PFSK-1 (cell line): ENCODE results near the gene QRICH2.

Source experiments
- POLR2AphosphoS5 ChIP-seq: IDR thresholded peaks from 2 replicates; pipeline ENCODE4 v1.6.1; 2012; ENCODE audit warnings: low read depth, mild to moderate bottlenecking, control low read depth, low read length, moderate library complexity
- REST ChIP-seq, 2 experiments: IDR thresholded peaks; 2 replicates each; pipeline versions ENCODE4 v1.6.1 to v1.8.0; 2011 to 2012; ENCODE audit warnings: low read depth in 2 of 2, low read length in 2 of 2, control low read depth in 1 of 2, inconsistent platforms in 1 of 2, mild to moderate bottlenecking in 1 of 2, moderate library complexity in 1 of 2; ENCODE audit not compliant: insufficient read depth in 1 of 2
- SIN3A ChIP-seq: IDR thresholded peaks from 2 replicates; pipeline ENCODE4 v1.6.1; 2012; ENCODE audit warnings: mild to moderate bottlenecking, low read length, moderate library complexity, borderline replicate concordance; ENCODE audit not compliant: insufficient read depth
- TAF1 ChIP-seq: IDR thresholded peaks from 2 replicates; pipeline ENCODE4 v1.6.1; 2012; ENCODE audit warnings: low read length, control low read depth, borderline replicate concordance; ENCODE audit not compliant: insufficient read depth

DNA sequence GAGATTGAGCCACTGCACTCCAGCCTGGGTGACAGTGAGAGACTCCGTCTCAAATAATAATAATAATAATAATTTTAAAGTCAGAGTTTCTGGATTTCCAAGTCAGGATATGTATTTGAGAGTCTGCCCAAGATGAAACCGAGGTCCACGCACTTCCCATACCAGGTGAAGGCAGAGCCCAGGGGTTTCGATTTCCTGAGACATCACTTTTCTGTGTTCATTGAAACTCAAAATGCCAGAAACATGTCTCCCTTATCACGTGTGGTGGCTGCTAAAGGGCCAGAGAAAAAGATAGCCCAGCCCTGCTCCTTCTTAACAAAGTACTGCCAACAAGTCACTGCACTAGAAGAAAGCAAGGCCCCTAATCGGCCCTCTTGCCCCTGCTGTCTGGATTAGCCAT, 57.9 kb downstream of the QRICH2 start:
- no peak for TF ChIP-seq SIN3A
- no peak for TF ChIP-seq REST (IDR thresholded peaks at IDR 0.05; ENCODE audit: insufficient read depth in 1 of 2, low read depth in 2 of 2, low read length in 2 of 2)
- no peak for TF ChIP-seq TAF1
- no peak for TF ChIP-seq POLR2AphosphoS5
